GM06990 (cell line): Measurements from ENCODE around the gene IQSEC1.

ENCODE experiments used
- DNase-seq: peaks from one replicate; pipeline ENCODE4 v3.0.0-alpha.2; 2011; ENCODE audit not compliant: insufficient read length; ENCODE audit errors: extremely low read depth
- H3K27me3 ChIP-seq: replicated peaks from 2 replicates; pipeline ENCODE4 v1.6.0; 2011; ENCODE audit warnings: low read length; ENCODE audit not compliant: control insufficient read depth, insufficient read depth
- H3K36me3 ChIP-seq: 2 replicates; pipeline ENCODE4 v1.5.1; 2011; ENCODE audit warnings: low read length; ENCODE audit not compliant: control insufficient read depth, insufficient read depth
- H3K4me3 ChIP-seq: replicated peaks from 2 replicates; pipeline ENCODE4 v1.5.1; 2011; ENCODE audit warnings: low read depth, mild to moderate bottlenecking, control low read depth, low read length
- TF ChIP-seq, protein P1 (sequence below): IDR thresholded peaks from 2 replicates; pipeline ENCODE4 v1.5.1; 2011; ENCODE audit warnings: low read length, control low read depth, mild to moderate bottlenecking, inconsistent platforms; ENCODE audit not compliant: insufficient read depth, poor library complexity, severe bottlenecking

IQSEC1 gene

GRCh38 chr3:12984023-12984823, 89.0 kb downstream of the IQSEC1 start:
- no peak for DNase-seq
- TF ChIP-seq, protein P1, sequence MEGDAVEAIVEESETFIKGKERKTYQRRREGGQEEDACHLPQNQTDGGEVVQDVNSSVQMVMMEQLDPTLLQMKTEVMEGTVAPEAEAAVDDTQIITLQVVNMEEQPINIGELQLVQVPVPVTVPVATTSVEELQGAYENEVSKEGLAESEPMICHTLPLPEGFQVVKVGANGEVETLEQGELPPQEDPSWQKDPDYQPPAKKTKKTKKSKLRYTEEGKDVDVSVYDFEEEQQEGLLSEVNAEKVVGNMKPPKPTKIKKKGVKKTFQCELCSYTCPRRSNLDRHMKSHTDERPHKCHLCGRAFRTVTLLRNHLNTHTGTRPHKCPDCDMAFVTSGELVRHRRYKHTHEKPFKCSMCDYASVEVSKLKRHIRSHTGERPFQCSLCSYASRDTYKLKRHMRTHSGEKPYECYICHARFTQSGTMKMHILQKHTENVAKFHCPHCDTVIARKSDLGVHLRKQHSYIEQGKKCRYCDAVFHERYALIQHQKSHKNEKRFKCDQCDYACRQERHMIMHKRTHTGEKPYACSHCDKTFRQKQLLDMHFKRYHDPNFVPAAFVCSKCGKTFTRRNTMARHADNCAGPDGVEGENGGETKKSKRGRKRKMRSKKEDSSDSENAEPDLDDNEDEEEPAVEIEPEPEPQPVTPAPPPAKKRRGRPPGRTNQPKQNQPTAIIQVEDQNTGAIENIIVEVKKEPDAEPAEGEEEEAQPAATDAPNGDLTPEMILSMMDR: peak; percentile 79
- Histone ChIP-seq H3K4me3 (no peak overlapping the region), H3K27me3 (no peaks in the 10 kb centered on the region), H3K36me3 (peaks cover 9% of the 10 kb centered on the region)

- TF ChIP-seq, protein P1: no peak
- Histone ChIP-seq H3K4me3 (no peak overlapping the region), H3K27me3 (no peaks in the 10 kb centered on the region), H3K36me3 (peaks cover 9% of the 10 kb centered on the region)
- no peak for DNase-seq
These were observed 89.9 kb downstream of the IQSEC1 start for GRCh38 chr3:12983319-12983718.

DNA sequence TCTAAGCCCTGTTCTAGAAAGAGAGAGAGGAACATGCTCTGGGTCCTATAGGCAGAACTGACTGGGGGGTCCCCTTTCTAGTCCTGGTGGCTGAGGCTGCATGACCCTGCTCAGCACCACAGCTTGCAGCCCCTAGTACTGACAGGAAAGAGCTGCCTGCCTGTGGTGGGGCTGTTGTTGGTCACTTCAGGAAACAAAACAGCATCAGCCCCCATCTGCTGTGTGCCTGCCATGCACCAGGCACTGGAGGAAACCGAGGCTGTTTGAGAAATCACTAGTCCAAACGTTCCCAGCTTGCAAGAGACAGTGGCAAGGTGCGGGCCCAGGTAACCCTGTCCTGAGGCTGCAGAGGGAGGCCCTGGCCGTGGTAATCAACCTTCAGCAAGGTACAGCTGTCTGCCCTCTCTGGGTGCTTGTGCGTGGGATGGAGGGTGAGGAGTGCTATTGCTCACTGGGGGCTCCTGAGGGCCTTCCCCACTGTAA, 90.6 kb downstream of the IQSEC1 start:
- no peak for DNase-seq
- H3K4me3 ChIP-seq: no peak overlapping the region
- H3K36me3 ChIP-seq: peaks cover 11% of the 10 kb centered on the region
- H3K27me3 ChIP-seq: no peaks in the 10 kb centered on the region
- TF ChIP-seq, protein P1: no peak

DNA sequence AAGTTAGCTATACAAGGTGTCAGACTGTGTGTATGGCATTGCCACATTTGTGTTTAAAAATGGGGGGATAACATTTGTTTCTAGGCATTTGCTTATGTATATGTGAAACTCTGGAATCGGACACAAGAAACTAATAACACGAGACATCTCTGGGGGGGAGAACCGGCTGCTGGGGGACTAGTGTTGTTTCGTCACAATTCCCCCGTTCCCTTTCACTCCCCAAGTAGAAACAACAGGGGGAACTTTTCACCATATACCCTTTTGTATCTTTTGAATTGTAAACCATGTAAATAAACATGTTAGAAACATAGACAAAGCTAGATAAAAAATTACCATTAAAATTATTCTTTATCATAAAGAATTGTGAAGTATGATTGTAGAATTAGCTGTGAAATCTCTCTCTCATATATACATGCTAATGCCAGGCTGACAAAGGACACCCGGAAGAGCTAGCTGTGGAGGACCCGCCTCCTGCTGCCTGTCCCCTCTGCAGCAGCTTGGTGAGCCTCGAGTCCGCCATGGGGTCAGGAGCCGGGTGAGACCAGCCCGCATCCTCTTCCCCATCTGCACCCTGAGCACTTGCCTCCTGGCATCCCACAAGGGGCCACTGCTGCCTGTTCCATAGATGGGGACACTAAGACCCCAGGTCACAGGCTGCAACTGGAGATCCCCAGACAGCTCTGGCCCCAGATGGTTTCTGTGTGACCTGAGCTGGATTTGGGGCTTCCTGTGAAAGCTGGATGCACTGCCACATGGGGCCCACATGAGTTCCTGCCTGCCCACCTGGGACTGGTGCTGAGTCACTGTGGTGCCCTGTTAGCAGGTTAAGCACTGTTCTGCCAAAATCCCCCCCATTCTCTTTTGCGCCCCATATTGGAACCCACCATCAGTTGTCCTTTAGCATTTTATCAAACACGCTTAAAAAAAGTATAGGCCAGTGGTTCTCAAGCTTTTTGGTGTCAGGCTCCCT, 91.6 kb downstream of the IQSEC1 start:
- no peak overlapping the region for H3K4me3 ChIP-seq
- peaks cover 11% of the 10 kb centered on the region for H3K36me3 ChIP-seq
- DNase-seq: no peak
- H3K27me3 ChIP-seq: no peaks in the 10 kb centered on the region
- TF ChIP-seq, protein P1: no peak

DNA sequence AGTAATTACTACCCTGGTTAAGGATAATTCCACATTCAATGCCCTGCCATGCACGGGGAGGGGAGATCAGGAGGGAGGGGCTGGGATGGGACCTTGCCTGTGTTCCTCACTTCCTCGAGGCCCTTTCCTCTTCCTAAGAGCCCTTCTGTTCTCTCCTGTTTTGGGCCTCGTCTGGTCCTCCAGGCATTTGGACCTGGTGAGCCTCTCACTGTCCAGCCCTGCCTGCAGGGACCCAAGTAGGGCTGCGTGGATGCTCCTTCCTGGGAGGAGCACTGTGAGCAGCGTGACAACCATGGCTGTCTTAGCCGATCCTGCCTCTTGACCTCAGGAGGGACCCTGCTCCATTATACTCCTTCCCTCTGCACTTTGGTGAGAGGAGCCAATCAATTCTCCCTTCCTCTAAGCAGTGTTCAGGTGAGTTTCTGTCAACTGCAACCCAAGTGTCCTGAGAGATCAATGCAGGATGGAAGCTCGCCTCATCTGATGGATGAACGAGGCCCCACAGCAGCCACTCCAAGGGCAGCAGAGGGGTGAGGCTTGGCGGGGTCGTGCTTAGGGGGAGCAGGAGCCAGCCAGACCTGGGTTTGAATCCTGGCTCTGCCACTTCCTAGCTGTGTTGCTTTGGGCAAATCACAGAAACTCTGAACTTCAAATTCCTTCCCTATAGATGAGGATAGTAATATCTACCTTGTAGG, 92.5 kb downstream of the IQSEC1 start:
- DNase-seq: no peak
- peaks cover 13% of the 10 kb centered on the region for H3K36me3 ChIP-seq

More for the DNA sequence above, 92.5 kb downstream of the IQSEC1 start:
- TF ChIP-seq, protein P1: no peak
- Histone ChIP-seq H3K4me3 (no peak overlapping the region), H3K27me3 (no peaks in the 10 kb centered on the region)
